ENCODE results near the gene PLA2G12B. TPM values are rescaled to one million over a fixed set of nuclear protein-coding genes. Genes with fewer than 3 reads are reported as not detected.
"Not testable (repeated sequence)": the region's sequence is repeated elsewhere in the genome, so short reads cannot be mapped to it uniquely, and the experiment has no call there.

Gene PLA2G12B, protein sequence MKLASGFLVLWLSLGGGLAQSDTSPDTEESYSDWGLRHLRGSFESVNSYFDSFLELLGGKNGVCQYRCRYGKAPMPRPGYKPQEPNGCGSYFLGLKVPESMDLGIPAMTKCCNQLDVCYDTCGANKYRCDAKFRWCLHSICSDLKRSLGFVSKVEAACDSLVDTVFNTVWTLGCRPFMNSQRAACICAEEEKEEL
- not detected for total RNA-seq

DNA sequence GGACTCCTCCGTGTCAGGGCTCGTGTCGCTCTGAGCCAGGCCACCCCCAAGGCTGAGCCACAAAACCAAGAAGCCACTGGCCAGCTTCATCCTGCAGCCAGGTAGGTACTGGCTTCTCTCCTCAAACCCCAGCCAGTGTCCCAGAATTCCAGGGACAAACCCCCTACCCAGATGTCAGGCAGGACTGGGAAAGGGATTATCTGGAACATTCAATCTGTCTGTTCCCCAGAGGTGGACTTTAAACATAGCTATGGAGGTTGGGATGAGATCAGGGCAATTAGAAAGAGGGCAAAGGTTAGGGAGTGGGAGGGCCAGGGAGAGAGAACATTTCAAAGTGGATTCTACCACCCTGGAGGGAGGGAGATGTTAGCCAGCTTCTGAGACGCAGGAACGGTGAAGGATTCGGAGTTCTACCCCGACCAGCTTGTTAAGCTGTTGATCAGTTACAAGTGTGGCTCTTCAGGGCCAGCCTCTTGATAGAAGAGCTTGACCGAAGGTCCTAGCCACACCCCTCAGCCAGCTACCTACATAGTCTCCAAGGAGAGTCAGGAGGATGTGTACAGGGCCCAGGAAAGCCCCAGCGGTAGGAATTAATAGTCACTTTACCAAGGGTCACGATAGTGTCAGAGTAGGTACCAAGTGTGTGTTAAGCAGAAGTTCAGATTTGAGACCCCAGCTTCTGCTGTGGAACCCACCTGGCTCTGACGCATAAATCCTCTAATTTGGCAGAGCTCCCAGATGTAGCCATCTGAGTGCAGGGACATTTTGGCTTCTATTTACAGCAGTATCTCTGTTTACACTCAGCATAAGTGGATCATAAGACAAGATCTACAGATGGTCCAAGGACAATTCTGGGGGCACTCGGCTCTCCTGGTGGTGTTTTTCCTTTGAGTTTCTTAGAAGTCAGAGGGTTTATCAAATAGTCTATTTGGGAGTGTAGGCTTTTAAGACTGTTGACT is at the start of gene PLA2G12B:
PLA2G12B (minus strand) TSS at position 211 of the 959 bp plus-strand sequence; CDS start at position 90, 121 bp downstream.
- no peaks in the 10 kb centered on the region for H3K36me3 ChIP-seq
- H3K4me3 ChIP-seq, result no peak within 1 kb of the TSS
- no peak within 1 kb of the TSS for H3K27ac ChIP-seq
- no peak for ATAC-seq
- TF ChIP-seq EP300 (IDR thresholded peaks at IDR 0.05), result no peak
- no peak for TF ChIP-seq POLR2AphosphoS5 (IDR thresholded peaks at IDR 0.05)
- no peak for TF ChIP-seq POLR2A (IDR thresholded peaks at IDR 0.05)
- TF ChIP-seq, protein P1, sequence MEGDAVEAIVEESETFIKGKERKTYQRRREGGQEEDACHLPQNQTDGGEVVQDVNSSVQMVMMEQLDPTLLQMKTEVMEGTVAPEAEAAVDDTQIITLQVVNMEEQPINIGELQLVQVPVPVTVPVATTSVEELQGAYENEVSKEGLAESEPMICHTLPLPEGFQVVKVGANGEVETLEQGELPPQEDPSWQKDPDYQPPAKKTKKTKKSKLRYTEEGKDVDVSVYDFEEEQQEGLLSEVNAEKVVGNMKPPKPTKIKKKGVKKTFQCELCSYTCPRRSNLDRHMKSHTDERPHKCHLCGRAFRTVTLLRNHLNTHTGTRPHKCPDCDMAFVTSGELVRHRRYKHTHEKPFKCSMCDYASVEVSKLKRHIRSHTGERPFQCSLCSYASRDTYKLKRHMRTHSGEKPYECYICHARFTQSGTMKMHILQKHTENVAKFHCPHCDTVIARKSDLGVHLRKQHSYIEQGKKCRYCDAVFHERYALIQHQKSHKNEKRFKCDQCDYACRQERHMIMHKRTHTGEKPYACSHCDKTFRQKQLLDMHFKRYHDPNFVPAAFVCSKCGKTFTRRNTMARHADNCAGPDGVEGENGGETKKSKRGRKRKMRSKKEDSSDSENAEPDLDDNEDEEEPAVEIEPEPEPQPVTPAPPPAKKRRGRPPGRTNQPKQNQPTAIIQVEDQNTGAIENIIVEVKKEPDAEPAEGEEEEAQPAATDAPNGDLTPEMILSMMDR (IDR thresholded peaks at IDR 0.05), result no peak
- WGBS, 2 donors (ENCODE audit: low coverage in 1 of 2), result 69 to 86% methylated on average over 8 to 11 of the region's 12 CpGs
- H3K4me1 ChIP-seq, result no peaks in the 10 kb centered on the region
- H3K27me3 ChIP-seq, result no peaks in the 10 kb centered on the region
- no peaks in the 10 kb centered on the region for H3K9me3 ChIP-seq

DNA sequence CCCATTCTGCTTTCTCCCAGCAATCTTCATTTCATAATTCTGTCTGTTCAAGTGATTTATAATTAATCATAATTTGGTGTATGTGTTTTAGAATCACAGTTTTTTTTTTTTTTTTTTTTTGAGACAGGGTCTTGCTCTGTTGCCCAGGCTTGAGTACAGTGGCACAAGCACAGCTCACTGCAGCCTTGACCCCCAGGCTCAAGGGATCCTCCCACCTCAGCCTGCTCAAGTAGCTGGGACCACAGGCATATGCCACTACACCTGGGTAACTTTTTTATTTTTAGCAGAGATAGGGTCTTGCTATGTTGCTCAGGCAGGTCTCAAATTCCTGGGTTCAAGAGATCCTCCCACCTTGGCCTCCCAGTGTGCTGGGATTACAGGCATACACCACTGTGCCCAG is 49.2 kb upstream of the PLA2G12B start:
- no peaks in the 10 kb centered on the region for H3K9me3 ChIP-seq
- H3K4me3 ChIP-seq, result no peak overlapping the region
- no peak overlapping the region for H3K27ac ChIP-seq
- TF ChIP-seq, protein P1 (IDR thresholded peaks at IDR 0.05), result no peak
- TF ChIP-seq POLR2AphosphoS5 (IDR thresholded peaks at IDR 0.05), result no peak
- no peak for TF ChIP-seq EP300 (IDR thresholded peaks at IDR 0.05)
- no peak for TF ChIP-seq POLR2A (IDR thresholded peaks at IDR 0.05)
- no peaks in the 10 kb centered on the region for H3K27me3 ChIP-seq
- no peaks in the 10 kb centered on the region for H3K4me1 ChIP-seq
- H3K36me3 ChIP-seq, result peaks cover 0 to 59% of the 10 kb centered on the region in 2 donors
- no peak for ATAC-seq

DNA sequence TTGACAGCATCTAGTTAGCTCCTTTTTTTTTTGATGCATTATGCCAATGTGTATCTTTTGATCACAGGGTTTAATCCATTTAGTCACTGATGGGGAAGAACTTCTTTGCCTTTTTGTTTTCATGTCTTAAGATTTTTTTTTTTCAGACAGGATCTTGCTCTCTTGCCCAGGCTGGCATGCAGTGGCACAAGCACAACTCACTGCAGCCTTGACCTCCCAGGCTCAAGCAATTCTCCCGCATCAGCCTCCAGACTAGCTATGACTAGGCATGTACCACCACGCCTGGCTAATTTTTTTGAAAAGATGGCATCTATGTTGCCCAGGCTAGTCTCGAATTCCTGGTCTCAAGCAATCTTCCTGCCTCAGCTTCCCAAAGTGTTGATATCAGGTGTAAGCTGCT is 46.4 kb upstream of the PLA2G12B start:
- no peak for TF ChIP-seq POLR2AphosphoS5 (IDR thresholded peaks at IDR 0.05)
- ATAC-seq, result no peak

DNA sequence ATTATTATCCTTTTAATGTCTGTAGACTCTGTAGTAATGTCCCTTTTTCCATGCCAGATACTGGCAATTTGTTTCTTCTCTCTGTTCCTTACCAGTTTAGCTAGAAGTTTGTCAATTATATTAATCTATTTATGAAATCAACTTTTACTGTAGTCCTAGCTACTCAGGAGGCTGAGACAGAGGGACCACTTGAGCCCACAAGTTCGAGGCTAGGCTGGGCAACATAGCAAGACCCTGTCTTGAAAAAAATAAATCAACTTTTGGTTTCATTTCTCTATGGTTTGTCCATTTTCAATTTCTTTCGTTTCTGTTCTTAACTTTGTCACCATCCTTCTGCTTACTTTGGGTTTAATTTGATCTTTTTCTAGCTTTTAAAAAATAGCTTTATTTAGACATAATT is 42.5 kb upstream of the PLA2G12B start:
- Histone ChIP-seq H3K36me3 (peaks cover 0 to 8% of the 10 kb centered on the region in 2 donors), H3K27ac (no peak overlapping the region), H3K4me3 (no peak overlapping the region), H3K4me1 (no peaks in the 10 kb centered on the region), H3K9me3 (no peaks in the 10 kb centered on the region), H3K27me3 (no peaks in the 10 kb centered on the region)
- ATAC-seq, result no peak
- no peak for TF ChIP-seq POLR2A (IDR thresholded peaks at IDR 0.05)
- no peak for TF ChIP-seq EP300 (IDR thresholded peaks at IDR 0.05)
- TF ChIP-seq POLR2AphosphoS5 (IDR thresholded peaks at IDR 0.05), result no peak
- TF ChIP-seq, protein P1 (IDR thresholded peaks at IDR 0.05), result no peak
- 91 to 100% methylated on average over 2 of the region's 2 CpGs for WGBS, 2 donors (ENCODE audit: low coverage in 1 of 2)

More for the DNA sequence above, 46.4 kb upstream of the PLA2G12B start:
- peaks cover 0 to 31% of the 10 kb centered on the region in 2 donors for H3K36me3 ChIP-seq
- no peak overlapping the region for H3K27ac ChIP-seq
- 100% methylated on average over 2 to 3 of the region's 3 CpGs for WGBS, 2 donors (ENCODE audit: low coverage in 1 of 2)
- no peaks in the 10 kb centered on the region for H3K9me3 ChIP-seq
- no peaks in the 10 kb centered on the region for H3K27me3 ChIP-seq
- H3K4me1 ChIP-seq, result no peaks in the 10 kb centered on the region
- no peak overlapping the region for H3K4me3 ChIP-seq

DNA sequence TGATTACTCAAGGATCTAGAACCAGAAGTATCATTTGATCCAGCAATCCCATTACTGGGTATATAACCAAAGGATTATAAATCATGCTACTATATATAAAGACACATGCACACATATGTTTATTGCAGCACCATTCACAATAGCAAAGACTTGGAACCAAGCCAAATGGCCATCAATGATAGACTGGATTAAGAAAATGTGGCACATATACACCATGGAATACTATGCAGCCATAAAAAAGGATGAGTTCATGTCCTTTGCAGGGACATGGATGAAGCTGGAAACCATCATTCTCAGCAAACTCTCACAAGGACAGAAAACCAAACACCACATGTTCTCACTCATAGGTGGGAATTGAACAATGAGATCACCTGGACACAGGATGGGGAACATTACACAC is 40.9 kb upstream of the PLA2G12B start:
- H3K36me3 ChIP-seq, result peaks cover 0 to 11% of the 10 kb centered on the region in 2 donors
- H3K9me3 ChIP-seq, H3K27me3 ChIP-seq, H3K27ac ChIP-seq, H3K4me1 ChIP-seq, ATAC-seq, H3K4me3 ChIP-seq: not testable (repeated sequence)

DNA sequence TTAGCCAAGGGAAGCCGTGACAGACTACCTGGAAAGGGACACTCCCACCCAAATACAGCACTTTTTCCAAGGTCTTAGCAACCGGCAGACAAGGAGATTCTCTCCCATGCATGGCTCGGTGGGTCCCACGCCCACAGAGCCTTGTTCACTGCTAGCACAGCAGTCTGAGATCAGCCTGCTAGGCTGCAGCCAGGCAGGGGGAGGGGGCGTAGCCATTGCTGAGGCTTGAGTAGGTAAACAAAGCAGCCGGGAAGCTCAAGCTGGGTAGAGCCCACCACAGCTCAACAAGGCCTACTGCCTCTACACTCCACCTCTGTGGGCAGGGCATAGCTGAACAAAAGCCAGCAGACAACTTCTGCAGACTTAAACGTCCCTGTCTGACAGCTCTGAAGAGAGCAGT is 35.2 kb upstream of the PLA2G12B start:
- 86% methylated on average over 1 of the region's 7 CpGs; no CpG with 5 or more reads in 1 of the 2 donors for WGBS, 2 donors (ENCODE audit: low coverage in 1 of 2)
- H3K27ac ChIP-seq, ATAC-seq, H3K4me3 ChIP-seq, H3K27me3 ChIP-seq, H3K9me3 ChIP-seq, H3K4me1 ChIP-seq: not testable (repeated sequence)
- peaks cover 0 to 12% of the 10 kb centered on the region in 2 donors for H3K36me3 ChIP-seq

DNA sequence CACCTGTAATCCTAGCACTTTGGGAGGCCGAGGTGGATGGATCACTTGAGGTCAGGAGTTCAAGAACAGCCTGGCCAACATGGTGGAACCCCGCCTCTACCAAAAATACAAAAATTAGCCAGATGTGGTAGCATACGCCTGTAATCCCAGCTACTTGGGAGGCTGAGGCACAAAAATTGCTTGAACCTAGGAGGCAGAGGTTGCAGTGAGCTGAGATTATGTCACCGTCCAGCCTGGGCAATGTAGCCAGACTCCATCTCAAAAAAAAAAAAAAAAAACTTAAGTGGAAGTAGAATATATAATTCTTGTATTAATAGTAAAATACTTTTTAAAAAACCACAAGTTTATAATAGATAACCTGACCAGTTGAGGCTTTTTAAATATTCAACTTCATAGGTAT is 30.0 kb upstream of the PLA2G12B start:
- not testable (repeated sequence) for ATAC-seq
- 89 to 100% methylated on average over 4 of the region's 4 CpGs for WGBS, 2 donors (ENCODE audit: low coverage in 1 of 2)

More for the DNA sequence above, 30.0 kb upstream of the PLA2G12B start:
- not testable (repeated sequence) for H3K36me3 ChIP-seq, H3K27me3 ChIP-seq, H3K27ac ChIP-seq, H3K4me1 ChIP-seq, H3K4me3 ChIP-seq, H3K9me3 ChIP-seq

Measured in gastroesophageal sphincter (tissue), 4 donors.